Body of pancreas (tissue), 4 donors: ENCODE results near the gene ARFGEF2.

Source experiments
- POLR2A ChIP-seq, 3 donors: fragments of 450-650 bp; IDR thresholded peaks; one replicate each; pipeline ENCODE4 v1.6.1; 2016; ENCODE audit warnings: antibody characterized with exemption in 3 of 3, mild to moderate bottlenecking in 2 of 3
- TF ChIP-seq, protein P1 (sequence below), 7 experiments: fragments of 450-650 bp in 4 of 7; fragments of 200-600 bp in 3 of 7; sonication (generic) in 3 of 7; IDR thresholded peaks; one replicate each; pipeline ENCODE4 v1.5.1; 2016 to 2019; ENCODE audit warnings: antibody characterized with exemption in 7 of 7

DNA sequence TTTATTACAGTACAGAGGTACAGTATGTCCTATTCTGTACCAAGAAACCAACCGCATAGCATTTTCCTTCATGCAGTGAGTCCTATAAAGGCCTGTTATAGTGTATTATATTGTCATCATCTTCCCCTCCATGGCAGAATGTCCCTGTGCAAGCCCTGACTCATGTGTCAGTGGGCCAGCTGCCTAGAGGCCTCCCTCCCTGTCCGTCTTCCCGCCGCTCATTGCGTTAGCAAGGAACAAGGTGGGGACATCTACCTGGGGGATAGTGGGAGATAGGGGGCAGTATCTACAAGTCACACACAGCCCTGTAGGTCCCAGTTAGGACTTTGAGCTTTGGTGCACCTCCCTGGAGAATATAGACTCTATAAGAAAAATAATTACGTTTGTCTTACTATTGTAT is 27.1 kb downstream of the ARFGEF2 start:
- TF ChIP-seq, protein P1, sequence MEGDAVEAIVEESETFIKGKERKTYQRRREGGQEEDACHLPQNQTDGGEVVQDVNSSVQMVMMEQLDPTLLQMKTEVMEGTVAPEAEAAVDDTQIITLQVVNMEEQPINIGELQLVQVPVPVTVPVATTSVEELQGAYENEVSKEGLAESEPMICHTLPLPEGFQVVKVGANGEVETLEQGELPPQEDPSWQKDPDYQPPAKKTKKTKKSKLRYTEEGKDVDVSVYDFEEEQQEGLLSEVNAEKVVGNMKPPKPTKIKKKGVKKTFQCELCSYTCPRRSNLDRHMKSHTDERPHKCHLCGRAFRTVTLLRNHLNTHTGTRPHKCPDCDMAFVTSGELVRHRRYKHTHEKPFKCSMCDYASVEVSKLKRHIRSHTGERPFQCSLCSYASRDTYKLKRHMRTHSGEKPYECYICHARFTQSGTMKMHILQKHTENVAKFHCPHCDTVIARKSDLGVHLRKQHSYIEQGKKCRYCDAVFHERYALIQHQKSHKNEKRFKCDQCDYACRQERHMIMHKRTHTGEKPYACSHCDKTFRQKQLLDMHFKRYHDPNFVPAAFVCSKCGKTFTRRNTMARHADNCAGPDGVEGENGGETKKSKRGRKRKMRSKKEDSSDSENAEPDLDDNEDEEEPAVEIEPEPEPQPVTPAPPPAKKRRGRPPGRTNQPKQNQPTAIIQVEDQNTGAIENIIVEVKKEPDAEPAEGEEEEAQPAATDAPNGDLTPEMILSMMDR (IDR thresholded peaks at IDR 0.05): no peak
- no peak for TF ChIP-seq POLR2A (IDR thresholded peaks at IDR 0.05)
